Measurements from ENCODE around the gene TMPRSS7.

- TF ChIP-seq CTCF (IDR thresholded peaks at IDR 0.05; ENCODE audit: poor library complexity, severe bottlenecking) (no peak), POLR2AphosphoS5 (IDR thresholded peaks at IDR 0.05) (no peak), SMC3 (conservative IDR thresholded peaks at IDR 0.05; ENCODE audit: poor library complexity) (no peak), EZH2 (IDR thresholded peaks at IDR 0.05; ENCODE audit: borderline replicate concordance, insufficient read depth, low read length, poor library complexity, severe bottlenecking) (no peak), REST (IDR thresholded peaks at IDR 0.05; ENCODE audit: borderline replicate concordance) (no peak), EP300 (conservative IDR thresholded peaks at IDR 0.05; ENCODE audit: poor library complexity, severe bottlenecking) (no peak), TAF1 (IDR thresholded peaks at IDR 0.05; ENCODE audit: low read depth) (no peak), RAD21 (conservative IDR thresholded peaks at IDR 0.05) (no peak)
Measured at GRCh38 chr3:112116748-112117186, 82.2 kb downstream of the TMPRSS7 start.
